Memory B cell (primary cell): ENCODE results near the gene ARFGEF2.

Source experiments
- ATAC-seq: fragments of 150-1000 bp; cut with Tn5 transposase; 2 replicates; pipeline ENCODE4 v1.10.0; 2021; ENCODE audit warnings: low read depth, mild to moderate bottlenecking, moderate library complexity
- DNase-seq, 2 donors: peaks; one replicate each; pipeline ENCODE4 v3.0.0; 2022; ENCODE audit warnings: low spot score in 2 of 2
- H3K27ac Mint-ChIP-seq: one replicate; pipeline ENCODE4 v1.8.0; 2022; ENCODE audit warnings: mild to moderate bottlenecking, moderate library complexity, mixed read lengths
- H3K27me3 Mint-ChIP-seq: one replicate; pipeline ENCODE4 v1.8.0; 2022; ENCODE audit warnings: mixed read lengths
- H3K36me3 Mint-ChIP-seq: one replicate; pipeline ENCODE4 v1.8.0; 2022; ENCODE audit warnings: mild to moderate bottlenecking, mixed read lengths
- H3K4me1 Mint-ChIP-seq: one replicate; pipeline ENCODE4 v1.8.0; 2022; ENCODE audit warnings: mixed read lengths
- H3K4me3 Mint-ChIP-seq: one replicate; pipeline ENCODE4 v1.8.0; 2022; ENCODE audit warnings: mild to moderate bottlenecking, moderate library complexity, mixed read lengths
- H3K9me3 Mint-ChIP-seq: one replicate; pipeline ENCODE4 v1.8.0; 2022; ENCODE audit warnings: mixed read lengths

Gene ARFGEF2

GRCh38 chr20:48908656-48909319 lies 12.7 kb upstream of the ARFGEF2 start:
- Mint-ChIP-seq H3K27ac (peak overlapping the region; percentile 18), H3K27me3 (no peaks in the 10 kb centered on the region), H3K36me3 (no peaks in the 10 kb centered on the region), H3K4me3 (no peak overlapping the region), H3K9me3 (peaks cover 3% of the 10 kb centered on the region), H3K4me1 (peaks cover 31% of the 10 kb centered on the region)
- ATAC-seq (no peak), DNase-seq (no peak)

- Mint-ChIP-seq H3K27me3 (no peaks in the 10 kb centered on the region), H3K4me3 (no peak overlapping the region), H3K4me1 (peaks cover 27% of the 10 kb centered on the region), H3K36me3 (no peaks in the 10 kb centered on the region), H3K27ac (peak overlapping the region; percentile 86), H3K9me3 (peaks cover 3% of the 10 kb centered on the region)
- ATAC-seq: no peak
- DNase-seq: no peak
Measured at GRCh38 chr20:48909910-48910309, 11.6 kb upstream of the ARFGEF2 start.

- H3K9me3 Mint-ChIP-seq: peaks cover 3% of the 10 kb centered on the region
- H3K27ac Mint-ChIP-seq: peak overlapping the region; percentile 86
- peaks cover 25% of the 10 kb centered on the region for H3K4me1 Mint-ChIP-seq
- no peaks in the 10 kb centered on the region for H3K36me3 Mint-ChIP-seq
- H3K4me3 Mint-ChIP-seq: no peak overlapping the region
- H3K27me3 Mint-ChIP-seq: no peaks in the 10 kb centered on the region
- DNase-seq (no peak), ATAC-seq (peak; percentile 42)
Measured at GRCh38 chr20:48910347-48910781, 11.1 kb upstream of the ARFGEF2 start.

GRCh38 chr20:48912065-48912464 lies 9.4 kb upstream of the ARFGEF2 start:
- H3K9me3 Mint-ChIP-seq: peaks cover 3% of the 10 kb centered on the region
- H3K4me1 Mint-ChIP-seq: peaks cover 21% of the 10 kb centered on the region
- no peaks in the 10 kb centered on the region for H3K36me3 Mint-ChIP-seq
- DNase-seq (peak; percentile 56 to 69), ATAC-seq (peak; percentile 94)
- H3K27me3 Mint-ChIP-seq: no peaks in the 10 kb centered on the region
- H3K27ac Mint-ChIP-seq: peak overlapping the region; percentile 86
- H3K4me3 Mint-ChIP-seq: peak overlapping the region; percentile 13

GRCh38 chr20:48916699-48917098 lies 4.8 kb upstream of the ARFGEF2 start:
- H3K27ac Mint-ChIP-seq: no peak overlapping the region
- DNase-seq (no peak), ATAC-seq (no peak)
- peaks cover 2% of the 10 kb centered on the region for H3K36me3 Mint-ChIP-seq
- peaks cover 25% of the 10 kb centered on the region for H3K4me1 Mint-ChIP-seq
- no peaks in the 10 kb centered on the region for H3K27me3 Mint-ChIP-seq
- no peak overlapping the region for H3K4me3 Mint-ChIP-seq
- no peaks in the 10 kb centered on the region for H3K9me3 Mint-ChIP-seq

GRCh38 chr20:48919336-48919881 lies 2.1 kb upstream of the ARFGEF2 start:
- Mint-ChIP-seq H3K4me3 (no peak overlapping the region), H3K36me3 (peaks cover 2% of the 10 kb centered on the region), H3K9me3 (no peaks in the 10 kb centered on the region)

GRCh38 chr20:48919882-48920526 lies 1.5 kb upstream of the ARFGEF2 start:
- H3K36me3 Mint-ChIP-seq: peaks cover 2% of the 10 kb centered on the region
- peak overlapping the region; percentile 97 for H3K27ac Mint-ChIP-seq
- peak overlapping the region; percentile 92 for H3K4me3 Mint-ChIP-seq
- H3K9me3 Mint-ChIP-seq: no peaks in the 10 kb centered on the region
- H3K27me3 Mint-ChIP-seq: no peaks in the 10 kb centered on the region
- no peak for DNase-seq
- H3K4me1 Mint-ChIP-seq: peaks cover 35% of the 10 kb centered on the region
- no peak for ATAC-seq

More at GRCh38 chr20:48919336-48919881, 2.1 kb upstream of the ARFGEF2 start:
- Mint-ChIP-seq H3K27me3 (no peaks in the 10 kb centered on the region), H3K27ac (no peak overlapping the region), H3K4me1 (peaks cover 31% of the 10 kb centered on the region)
- ATAC-seq (no peak), DNase-seq (no peak)

- Mint-ChIP-seq H3K36me3 (peaks cover 2% of the 10 kb centered on the region), H3K4me1 (peaks cover 38% of the 10 kb centered on the region), H3K4me3 (peak overlapping the region; percentile 92), H3K27me3 (no peaks in the 10 kb centered on the region), H3K9me3 (no peaks in the 10 kb centered on the region), H3K27ac (peak overlapping the region; percentile 97)
- DNase-seq (no peak), ATAC-seq (no peak)
Measured at GRCh38 chr20:48920527-48921167, 864 bp upstream of the ARFGEF2 start.

- DNase-seq (no peak), ATAC-seq (peak; percentile 49)
- H3K27ac Mint-ChIP-seq: peak overlapping the region; percentile 97
- no peaks in the 10 kb centered on the region for H3K27me3 Mint-ChIP-seq
- H3K4me1 Mint-ChIP-seq: peaks cover 48% of the 10 kb centered on the region
- H3K9me3 Mint-ChIP-seq: no peaks in the 10 kb centered on the region
- H3K4me3 Mint-ChIP-seq: peak overlapping the region; percentile 94
- peaks cover 4% of the 10 kb centered on the region for H3K36me3 Mint-ChIP-seq
Measured at GRCh38 chr20:48921883-48922820, 641 bp downstream of the ARFGEF2 start.

- H3K27me3 Mint-ChIP-seq: no peaks in the 10 kb centered on the region
- peaks cover 48% of the 10 kb centered on the region for H3K4me1 Mint-ChIP-seq
Measured at GRCh38 chr20:48923149-48923718, 1.7 kb downstream of the ARFGEF2 start.

GRCh38 chr20:48924756-48925109 lies 3.2 kb downstream of the ARFGEF2 start:
- no peaks in the 10 kb centered on the region for H3K9me3 Mint-ChIP-seq
- H3K27me3 Mint-ChIP-seq: no peaks in the 10 kb centered on the region
- H3K27ac Mint-ChIP-seq: peak overlapping the region; percentile 97
- H3K4me3 Mint-ChIP-seq: peak overlapping the region; percentile 76
- ATAC-seq (no peak), DNase-seq (no peak)
- H3K4me1 Mint-ChIP-seq: peaks cover 48% of the 10 kb centered on the region
- peaks cover 4% of the 10 kb centered on the region for H3K36me3 Mint-ChIP-seq

More at GRCh38 chr20:48923149-48923718, 1.7 kb downstream of the ARFGEF2 start:
- H3K27ac Mint-ChIP-seq: peak overlapping the region; percentile 97
- H3K9me3 Mint-ChIP-seq: no peaks in the 10 kb centered on the region
- H3K4me3 Mint-ChIP-seq: peak overlapping the region; percentile 76
- no peak for DNase-seq
- ATAC-seq: no peak
- H3K36me3 Mint-ChIP-seq: peaks cover 4% of the 10 kb centered on the region

GRCh38 chr20:48926267-48926666 lies 4.8 kb downstream of the ARFGEF2 start:
- H3K27ac Mint-ChIP-seq: peak overlapping the region; percentile 76
- no peak overlapping the region for H3K4me3 Mint-ChIP-seq

GRCh38 chr20:48926821-48927220 lies 5.3 kb downstream of the ARFGEF2 start:
- ATAC-seq (no peak), DNase-seq (no peak)
- H3K27ac Mint-ChIP-seq: no peak overlapping the region
- H3K27me3 Mint-ChIP-seq: no peaks in the 10 kb centered on the region
- H3K36me3 Mint-ChIP-seq: peaks cover 2% of the 10 kb centered on the region
- H3K9me3 Mint-ChIP-seq: no peaks in the 10 kb centered on the region
- H3K4me3 Mint-ChIP-seq: no peak overlapping the region
- H3K4me1 Mint-ChIP-seq: peaks cover 35% of the 10 kb centered on the region

More at GRCh38 chr20:48926267-48926666, 4.8 kb downstream of the ARFGEF2 start:
- no peak for ATAC-seq
- Mint-ChIP-seq H3K9me3 (no peaks in the 10 kb centered on the region), H3K36me3 (peaks cover 2% of the 10 kb centered on the region), H3K27me3 (no peaks in the 10 kb centered on the region), H3K4me1 (peaks cover 37% of the 10 kb centered on the region)
- DNase-seq: no peak
